ENCODE results near the gene GOLGA3. TPM values are rescaled to one million over a fixed set of nuclear protein-coding genes. Genes with fewer than 3 reads are reported as not detected.

The GOLGA3 gene
- total and polyA plus RNA-seq, 4 donors, result 5.0 to 43.0 (median 15.8) TPM

DNA sequence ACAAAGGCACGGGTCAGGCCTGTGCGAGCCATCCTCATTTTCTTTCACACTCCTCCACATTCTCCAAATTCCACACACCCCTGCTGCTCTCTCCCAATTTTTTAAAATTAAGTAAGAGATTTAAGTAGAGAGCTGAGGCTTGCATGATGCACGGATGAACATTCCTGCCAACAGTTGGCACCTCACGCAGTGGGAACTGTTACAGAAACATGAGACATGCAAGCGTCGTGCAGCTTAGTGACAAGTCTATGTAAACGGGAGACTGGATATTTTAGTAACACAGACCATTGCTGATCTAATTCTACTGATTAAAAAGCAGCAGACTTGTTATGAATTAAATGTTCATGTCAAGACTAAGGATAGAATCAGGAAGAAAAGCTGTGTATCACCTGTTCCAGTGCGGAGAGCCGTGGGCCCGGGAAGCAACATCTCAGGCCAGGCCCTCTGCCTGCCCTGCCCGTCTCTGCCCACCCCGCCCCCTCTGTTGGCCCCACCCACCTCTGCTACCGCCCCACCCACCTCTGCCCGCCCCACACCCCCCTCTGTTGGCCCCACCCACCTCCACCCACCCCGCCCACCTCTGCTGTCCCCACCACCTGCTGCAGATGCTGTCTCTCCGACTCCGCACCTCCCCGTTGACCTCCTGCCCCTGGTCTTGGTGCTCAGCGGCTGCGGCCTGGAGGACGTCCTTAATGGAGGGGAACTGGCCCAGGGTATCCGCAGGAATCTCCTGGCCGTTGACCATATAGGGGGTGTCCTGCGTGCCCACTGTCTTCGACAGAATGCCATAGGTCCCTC lies 21.2 kb downstream of the GOLGA3 start (continued):
- TF ChIP-seq REST (IDR thresholded peaks at IDR 0.05) (no peak), YY1 (IDR thresholded peaks at IDR 0.05) (no peak), GABPA (IDR thresholded peaks at IDR 0.05 in 1 of 2, conservative IDR thresholded peaks at IDR 0.05 in 1 of 2) (no peak), TAF1 (conservative IDR thresholded peaks at IDR 0.05) (no peak)

DNA sequence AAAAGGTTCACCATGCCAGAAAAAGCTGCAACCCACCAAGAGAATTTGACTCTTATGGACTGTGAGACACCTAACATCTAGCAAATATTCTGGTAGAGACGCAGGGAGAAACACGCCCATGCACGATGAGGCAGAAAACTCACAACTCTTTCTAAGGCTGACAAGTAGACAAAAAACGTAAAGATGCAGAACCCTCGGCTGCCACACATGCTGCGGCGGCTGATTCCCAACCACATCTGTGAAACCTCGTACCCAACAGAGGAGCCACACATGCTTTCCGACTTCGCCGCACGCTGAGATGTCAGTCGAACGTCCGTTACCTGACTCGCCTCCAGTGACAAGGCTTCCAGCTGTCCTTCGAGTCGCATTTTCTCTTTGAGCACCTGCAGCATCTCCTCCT lies 21.8 kb downstream of the GOLGA3 start:
- H3K27ac ChIP-seq (ENCODE audit: low read depth in 1 of 2, low read length in 2 of 2), result no peak overlapping the region
- DNase-seq (ENCODE audit: low spot score), result no peak
- TF ChIP-seq, protein P1, sequence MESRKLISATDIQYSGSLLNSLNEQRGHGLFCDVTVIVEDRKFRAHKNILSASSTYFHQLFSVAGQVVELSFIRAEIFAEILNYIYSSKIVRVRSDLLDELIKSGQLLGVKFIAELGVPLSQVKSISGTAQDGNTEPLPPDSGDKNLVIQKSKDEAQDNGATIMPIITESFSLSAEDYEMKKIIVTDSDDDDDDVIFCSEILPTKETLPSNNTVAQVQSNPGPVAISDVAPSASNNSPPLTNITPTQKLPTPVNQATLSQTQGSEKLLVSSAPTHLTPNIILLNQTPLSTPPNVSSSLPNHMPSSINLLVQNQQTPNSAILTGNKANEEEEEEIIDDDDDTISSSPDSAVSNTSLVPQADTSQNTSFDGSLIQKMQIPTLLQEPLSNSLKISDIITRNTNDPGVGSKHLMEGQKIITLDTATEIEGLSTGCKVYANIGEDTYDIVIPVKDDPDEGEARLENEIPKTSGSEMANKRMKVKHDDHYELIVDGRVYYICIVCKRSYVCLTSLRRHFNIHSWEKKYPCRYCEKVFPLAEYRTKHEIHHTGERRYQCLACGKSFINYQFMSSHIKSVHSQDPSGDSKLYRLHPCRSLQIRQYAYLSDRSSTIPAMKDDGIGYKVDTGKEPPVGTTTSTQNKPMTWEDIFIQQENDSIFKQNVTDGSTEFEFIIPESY (IDR thresholded peaks at IDR 0.05), result no peak
- TF ChIP-seq, protein P2, sequence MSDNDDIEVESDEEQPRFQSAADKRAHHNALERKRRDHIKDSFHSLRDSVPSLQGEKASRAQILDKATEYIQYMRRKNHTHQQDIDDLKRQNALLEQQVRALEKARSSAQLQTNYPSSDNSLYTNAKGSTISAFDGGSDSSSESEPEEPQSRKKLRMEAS (IDR thresholded peaks at IDR 0.05), result no peak
- TF ChIP-seq TAF1 (conservative IDR thresholded peaks at IDR 0.05), result no peak
- TF ChIP-seq ATF3 (IDR thresholded peaks at IDR 0.05), result no peak
- TF ChIP-seq GABPA (IDR thresholded peaks at IDR 0.05 in 1 of 2, conservative IDR thresholded peaks at IDR 0.05 in 1 of 2), result no peak
- no peak for TF ChIP-seq EGR1 (IDR thresholded peaks at IDR 0.05; ENCODE audit: low read depth in 2 of 2)
- TF ChIP-seq REST (IDR thresholded peaks at IDR 0.05), result no peak
- no peak for TF ChIP-seq JUND (IDR thresholded peaks at IDR 0.05)
- TF ChIP-seq HNF4A (conservative IDR thresholded peaks at IDR 0.05), result no peak
- TF ChIP-seq RAD21 (IDR thresholded peaks at IDR 0.05), result no peak
- H3K36me3 ChIP-seq (ENCODE audit: control insufficient read depth in 4 of 4, insufficient read depth in 3 of 4, low read depth in 1 of 4, low read length in 3 of 4), result peaks cover 20 to 60% (median 30%) of the 10 kb centered on the region in 4 donors
- no peak overlapping the region for H3K4me3 ChIP-seq (ENCODE audit: low read depth in 1 of 3, low read length in 3 of 3)
- H3K9ac ChIP-seq (ENCODE audit: low read depth in 1 of 2, low read length in 2 of 2), result no peak overlapping the region
- 95% methylated on average over 18 of the region's 18 CpGs for WGBS
- no peaks in the 10 kb centered on the region for H3K27me3 ChIP-seq (ENCODE audit: control insufficient read depth in 4 of 4, insufficient read depth in 4 of 4, low read length in 3 of 4)
- no peaks in the 10 kb centered on the region for H3K9me3 ChIP-seq (ENCODE audit: control insufficient read depth in 4 of 4, low read length in 3 of 4)
- H3K4me1 ChIP-seq (ENCODE audit: control insufficient read depth in 4 of 4, insufficient read depth in 4 of 4, low read length in 3 of 4), result no peaks in the 10 kb centered on the region
